Head of caudate nucleus (tissue), 42 donors: Measurements from ENCODE around the gene MYADML2.
"Not testable (repeated sequence)": the region's sequence is repeated elsewhere in the genome, so short reads cannot be mapped to it uniquely, and the experiment has no call there.

ENCODE experiments used
- DNase-seq, 42 donors: peaks; one replicate each; pipeline versions ENCODE4 v3.0.0 to v3.0.0-alpha.2; 2020 to 2021; ENCODE audit warnings: mixed read lengths in 7 of 42
- intact Hi-C: fragments of 100-400 bp; cut with DNase I; formaldehyde crosslinking; loops from one replicate; pipeline ENCODE4 v1.15.0; 2022

The MYADML2 gene, protein sequence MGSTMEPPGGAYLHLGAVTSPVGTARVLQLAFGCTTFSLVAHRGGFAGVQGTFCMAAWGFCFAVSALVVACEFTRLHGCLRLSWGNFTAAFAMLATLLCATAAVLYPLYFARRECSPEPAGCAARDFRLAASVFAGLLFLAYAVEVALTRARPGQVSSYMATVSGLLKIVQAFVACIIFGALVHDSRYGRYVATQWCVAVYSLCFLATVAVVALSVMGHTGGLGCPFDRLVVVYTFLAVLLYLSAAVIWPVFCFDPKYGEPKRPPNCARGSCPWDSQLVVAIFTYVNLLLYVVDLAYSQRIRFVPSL

GRCh38 chr17:81947189-81947588 is at the start of gene MYADML2:
MYADML2 (minus strand) TSS chr17:81947233; CDS start chr17:81941741, 5,492 bp downstream.
- intact Hi-C loops: no loop called here
- DNase-seq: no peak

- DNase-seq: no peak
- intact Hi-C loops: no loop called here
Observed at GRCh38 chr17:81996232-81996756, 49.3 kb upstream of the MYADML2 start.

GRCh38 chr17:81995463-81996231 is 48.6 kb upstream of the MYADML2 start:
- no peak for DNase-seq
- intact Hi-C loops: no loop called here

DNA sequence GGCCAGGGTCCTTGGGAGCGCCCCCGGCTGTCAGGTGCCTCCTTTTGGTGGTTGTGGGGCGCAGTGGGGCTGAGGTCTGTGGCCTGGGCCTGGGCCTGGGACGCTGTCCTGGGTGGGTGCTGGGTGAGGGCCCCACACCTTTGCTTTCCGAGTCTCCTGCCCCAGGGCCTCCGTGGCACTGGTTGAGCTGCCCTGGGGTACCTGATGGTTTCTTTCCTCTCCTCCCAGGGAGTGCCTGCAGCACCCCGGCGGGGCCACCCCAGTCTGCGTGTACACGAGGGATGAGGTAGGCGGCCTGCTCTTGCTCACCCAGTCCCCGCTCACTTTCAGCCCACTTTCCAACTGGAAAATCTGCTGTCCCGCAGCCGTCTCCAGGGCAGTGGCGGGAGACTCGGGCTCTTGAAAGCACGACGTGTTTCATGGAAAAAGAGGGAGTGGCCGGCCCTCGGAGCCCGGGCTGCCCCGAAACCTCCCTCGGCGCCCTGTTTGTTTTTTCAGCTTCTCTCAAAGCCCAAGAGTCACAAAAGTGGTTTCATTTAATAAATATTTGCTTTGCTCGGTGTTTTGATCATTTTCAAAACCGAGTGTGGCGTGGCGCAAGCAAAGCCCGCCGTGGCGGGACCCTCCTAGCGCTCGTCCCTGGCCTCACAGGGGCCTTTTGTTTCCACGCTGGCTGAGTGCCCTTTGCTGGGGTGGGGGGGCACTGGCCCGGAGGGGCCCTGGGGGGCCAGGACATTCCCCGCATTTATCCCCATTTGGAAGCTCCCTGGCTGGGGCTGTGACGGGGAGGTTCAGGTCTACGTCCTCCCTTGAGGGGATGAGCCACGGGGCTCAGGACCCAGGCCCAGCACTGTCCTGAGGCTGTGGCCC is 47.8 kb upstream of the MYADML2 start:
- intact Hi-C loops: no loop called here
- peak in 2 of 42 donors; percentile 36 to 46 for DNase-seq

DNA sequence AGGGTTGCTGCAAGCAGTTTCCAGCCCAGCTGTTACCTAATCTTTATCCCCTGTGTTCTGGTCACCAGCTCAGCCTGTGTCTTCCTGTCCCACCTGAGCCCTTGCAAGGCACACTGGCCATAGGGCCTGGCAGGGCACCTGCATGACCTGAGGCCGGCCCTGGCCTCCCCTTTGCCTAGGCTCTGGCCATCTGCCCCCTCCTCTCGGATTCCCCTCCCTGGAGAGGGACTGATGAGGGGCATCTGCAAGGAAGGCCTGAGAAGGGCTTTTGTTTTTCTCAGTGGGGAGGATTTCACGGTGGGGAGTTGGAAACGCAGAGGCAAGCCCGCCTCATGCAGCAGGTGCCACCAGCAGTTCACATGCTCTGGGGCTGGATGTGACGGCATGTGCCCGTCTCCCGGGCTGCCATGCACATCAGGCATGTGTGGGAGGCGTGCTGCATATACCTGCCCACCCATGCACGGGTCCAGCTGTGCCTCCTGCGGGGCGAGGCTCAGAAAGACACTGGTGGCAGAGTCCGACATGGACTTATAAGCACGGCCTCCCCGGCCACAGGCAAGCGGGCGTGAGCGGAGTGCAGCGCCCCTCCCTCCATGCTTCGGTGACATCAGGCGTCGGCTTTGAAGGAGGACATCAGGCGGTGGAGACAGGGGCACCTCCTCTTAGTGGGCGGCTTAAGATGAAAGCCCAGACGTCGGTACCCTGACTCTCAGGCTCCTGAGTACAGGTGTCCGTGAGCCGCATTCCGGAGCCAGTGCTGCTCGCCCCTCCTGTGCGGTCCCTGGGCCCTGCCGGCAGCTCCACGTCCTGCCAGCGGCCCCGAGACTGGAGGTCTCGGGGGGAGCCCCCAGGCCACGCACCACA is 46.9 kb upstream of the MYADML2 start:
- intact Hi-C loops: no loop called here
- DNase-seq: peak in 10 of 42 donors; percentile 24 to 56 (median 36)

DNA sequence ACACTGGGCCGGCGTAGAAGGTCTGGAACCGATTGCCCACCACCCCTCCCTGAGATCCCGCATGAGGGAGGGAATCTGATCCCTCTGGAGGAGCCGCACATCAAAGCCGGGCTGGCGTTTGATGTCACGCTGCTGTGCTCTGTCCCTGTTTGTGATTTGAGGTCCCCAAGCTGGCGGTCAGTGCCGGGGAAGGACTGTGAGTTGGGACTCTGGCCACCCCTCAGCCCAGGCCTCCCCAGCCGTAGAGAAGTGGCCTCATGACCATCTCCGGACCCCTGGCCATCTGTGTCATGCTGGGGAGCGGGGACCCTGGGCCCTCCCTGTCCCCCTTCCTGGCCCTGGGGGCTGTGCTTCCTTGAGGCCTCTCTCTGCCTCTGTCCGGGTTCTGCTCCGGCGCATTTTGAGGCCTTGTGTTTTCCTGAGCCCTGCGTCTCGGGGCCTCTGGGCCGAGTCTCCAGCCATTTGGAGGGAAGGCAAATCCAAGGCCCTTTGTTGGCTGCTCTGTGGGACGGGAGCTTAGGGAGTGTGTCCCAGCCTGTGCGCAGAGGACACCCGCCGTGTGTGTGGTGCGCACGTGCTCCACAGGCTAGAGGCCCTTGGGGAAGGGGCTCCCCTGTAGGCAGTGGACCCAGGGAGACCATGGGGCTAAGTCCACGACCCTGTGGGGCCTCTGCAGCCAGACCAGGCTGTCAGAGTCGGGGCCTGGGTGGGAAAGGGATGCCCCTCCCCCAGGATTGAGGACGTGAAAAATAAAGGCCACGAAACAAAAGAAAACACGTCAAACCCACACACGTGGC is 45.5 kb upstream of the MYADML2 start:
- DNase-seq: no peak
- intact Hi-C loops: no loop called here

DNA sequence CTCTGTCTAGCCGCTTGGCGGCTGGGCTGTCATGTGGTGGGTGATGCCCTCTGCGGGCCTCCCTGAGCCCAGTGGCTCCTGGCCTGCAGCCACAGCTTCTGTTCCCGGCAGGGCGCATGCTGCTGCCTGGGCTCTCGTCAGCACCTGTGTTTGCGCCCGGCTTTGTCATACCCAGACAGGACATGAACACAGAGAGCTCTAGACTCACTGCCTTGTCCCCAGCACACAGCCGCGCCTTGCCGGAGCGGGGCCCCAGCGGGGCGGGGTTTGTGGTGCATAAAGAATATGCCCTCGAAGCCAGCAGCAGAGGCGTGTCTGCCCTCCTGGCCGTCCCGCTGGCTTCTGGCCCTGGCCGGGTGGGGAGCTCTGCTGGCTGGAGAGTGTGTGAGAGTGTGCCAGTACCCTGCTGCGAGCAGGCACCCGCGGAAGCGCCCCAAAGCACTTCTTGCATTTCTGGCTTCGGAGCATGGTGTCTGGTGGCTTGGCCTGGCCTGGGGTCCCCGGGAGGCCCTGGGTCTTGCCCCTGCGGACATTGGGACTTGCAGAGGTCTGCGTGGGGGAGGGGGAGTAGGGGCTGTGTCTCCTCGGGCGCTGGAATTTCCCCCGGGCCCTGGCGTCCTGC is 44.8 kb upstream of the MYADML2 start:
- intact Hi-C loops: no loop called here
- peak in 41 of 42 donors; percentile 38 to 85 (median 67) for DNase-seq

GRCh38 chr17:81990836-81991683 is 44.0 kb upstream of the MYADML2 start:
- DNase-seq: no peak
- intact Hi-C loops: no loop called here

GRCh38 chr17:81987161-81987770 is 40.2 kb upstream of the MYADML2 start:
- intact Hi-C loops: no loop called here
- no peak for DNase-seq

- DNase-seq: no peak
- intact Hi-C loops: no loop called here
Observed at GRCh38 chr17:81986606-81987005, 39.6 kb upstream of the MYADML2 start.

DNA sequence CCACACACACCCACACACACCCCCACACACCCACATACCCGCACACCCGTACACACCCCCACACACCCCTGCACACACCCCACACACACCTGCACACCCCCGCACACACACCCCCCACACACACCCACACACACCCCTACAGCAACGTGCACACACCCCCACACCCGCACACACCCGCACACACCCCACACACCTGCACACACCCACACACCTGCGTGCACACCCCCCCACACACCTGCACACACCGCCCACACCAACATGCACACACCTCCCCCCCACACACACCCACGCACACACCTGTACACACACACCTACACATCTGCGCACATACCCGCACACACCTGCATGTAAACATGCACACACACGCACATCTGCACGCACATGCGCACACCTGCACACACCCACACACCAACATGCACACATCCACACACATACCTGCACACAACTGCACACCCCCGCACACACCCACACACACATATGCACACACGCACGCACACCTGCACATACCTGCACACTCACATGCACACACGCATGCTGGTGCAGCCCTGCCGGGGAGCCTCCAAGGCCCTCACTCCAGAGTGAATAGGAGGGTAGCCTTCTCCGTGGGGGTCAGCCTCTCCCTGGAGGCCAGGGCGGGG is 37.9 kb upstream of the MYADML2 start:
- no peak for DNase-seq
- intact Hi-C loops: no loop called here

- intact Hi-C loops: no loop called here
Observed at GRCh38 chr17:81983639-81984373, 36.8 kb upstream of the MYADML2 start.

GRCh38 chr17:81983011-81983638 is 36.1 kb upstream of the MYADML2 start:
- no peak for DNase-seq

More at GRCh38 chr17:81983639-81984373, 36.8 kb upstream of the MYADML2 start:
- no peak for DNase-seq

DNA sequence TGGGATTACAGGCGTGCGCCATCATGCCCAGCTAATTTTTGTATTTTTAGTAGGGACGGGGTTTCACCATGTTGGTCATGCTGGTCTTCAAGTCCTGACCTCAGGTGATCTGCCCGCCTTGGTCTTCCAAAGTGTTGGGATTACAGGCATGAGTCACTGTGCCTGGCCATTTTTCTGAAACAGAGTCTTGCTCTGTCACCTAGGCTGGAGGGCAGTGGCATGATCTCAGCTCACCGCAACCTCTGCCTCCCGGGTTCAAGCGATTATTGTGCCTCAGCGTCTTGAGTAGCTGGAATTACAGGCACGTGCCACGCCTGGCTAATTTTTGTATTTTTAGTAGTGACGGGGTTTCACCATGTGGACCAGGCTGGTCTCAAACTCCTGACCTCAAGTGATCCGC is 34.5 kb upstream of the MYADML2 start:
- intact Hi-C loops, DNase-seq: not testable (repeated sequence)

More at GRCh38 chr17:81983011-81983638, 36.1 kb upstream of the MYADML2 start:
- intact Hi-C loops: no loop called here
